Ovary (tissue), 9 donors: ENCODE results near the gene ZNF622. TPM values are rescaled to one million over a fixed set of nuclear protein-coding genes. Genes with fewer than 3 reads are reported as not detected.

Source experiments
- DNase-seq, 5 donors: peaks; one replicate each; pipeline ENCODE4 v3.0.0-alpha.2; 2019 to 2020
- H3K27ac ChIP-seq, 2 donors: fragments of 200-600 bp; one replicate each; pipeline versions ENCODE4 v1.5.1 to v1.8.0; 2019 to 2022
- H3K27me3 ChIP-seq: fragments of 200-600 bp; one replicate; pipeline ENCODE4 v1.8.0; 2022
- H3K36me3 ChIP-seq: fragments of 200-600 bp; sonication (generic); one replicate; pipeline ENCODE4 v1.5.1; 2019
- H3K4me1 ChIP-seq: one replicate; pipeline ENCODE4 v1.8.1; 2013; ENCODE audit warnings: mild to moderate bottlenecking, moderate library complexity; ENCODE audit not compliant: insufficient read depth
- H3K4me3 ChIP-seq: fragments of 200-600 bp; sonication (generic); one replicate; pipeline ENCODE4 v1.5.1; 2017
- H3K9me3 ChIP-seq, 2 donors: fragments of 200-600 bp in 1 of 2; sonication (generic) in 1 of 2; one replicate each; pipeline versions ENCODE4 v1.5.1 to v1.8.1; 2013 to 2019; ENCODE audit warnings: mild to moderate bottlenecking in 1 of 2, moderate library complexity in 1 of 2
- EP300 ChIP-seq: sonication (generic); formaldehyde crosslinking; IDR thresholded peaks from one replicate; pipeline ENCODE4 v1.6.1; 2017; ENCODE audit warnings: antibody characterized with exemption
- POLR2A ChIP-seq: fragments of 450-650 bp; IDR thresholded peaks from one replicate; pipeline ENCODE4 v1.6.1; 2017; ENCODE audit warnings: antibody characterized with exemption, mild to moderate bottlenecking, moderate library complexity
- WGBS, 3 donors: extraction: QIAGEN DNeasy Blood & Tissue Kit in 1 of 3; methylation state at CpG; one replicate each; pipeline versions ENCODE4 v1.1.5 to v1.1.7; 2013 to 2017; 5-methylcytosine and 5-hydroxymethylcytosine counted together
- intact Hi-C, 4 donors: fragments of 100-400 bp; cut with DNase I; formaldehyde crosslinking; loops; one replicate each; pipeline versions ENCODE4 v1.11.0 to v1.15.1; 2022 to 2023
- polyA plus RNA-seq, 2 donors: library from polyadenylated mRNA; stranded (reverse); fragments of 200-250 nt in 1 of 2; fragments of 350-450 nt in 1 of 2; fragmentation: Illumina TruSeq in 1 of 2; extraction: RNeasy Lipid Tissue Mini Kit (QIAGEN cat#74804) in 1 of 2; gene quantifications; one replicate each; pipeline ENCODE4 v1.2.3, GENCODE V29; 2013 to 2014
- total RNA-seq, 7 donors: library from RNA; depleted of rRNA in 2 of 7; stranded (reverse); fragments of >200 nt in 2 of 7; fragmentation: NEBNext Ultra II Directional in 3 of 7; extraction: Animal tissue kit (Norgen Biotek cat#: 25700) in 3 of 7; gene quantifications; one replicate each; pipeline versions ENCODE4 v1.1.0 to v1.2.4, GENCODE V29; 2016 to 2023
- TF ChIP-seq, protein P1 (sequence below), 3 donors: fragments of 450-650 bp in 2 of 3; fragments of 200-600 bp in 1 of 3; IDR thresholded peaks; one replicate each; pipeline versions ENCODE4 v1.5.1 to v1.8.0; 2016 to 2022; ENCODE audit warnings: antibody characterized with exemption in 3 of 3, mild to moderate bottlenecking in 1 of 3
- donor health status: DM: no; HTN: no; CAD: no; lungs with moderate emphysema.
- donor health status: DM: no; HTN: no; CAD: no.
- donor health status: Bipolar disorder and iron deficiency.
- donor health status: DM: yes; HTN: yes; CAD: no.
- donor health status: DM: no; HTN: no; CAD: no.
- donor health status: DM: yes; HTN: yes; CAD: no.

The ZNF622 gene
- total and polyA plus RNA-seq, 9 donors = 18.0 to 27.2 (median 20.5) TPM

DNA sequence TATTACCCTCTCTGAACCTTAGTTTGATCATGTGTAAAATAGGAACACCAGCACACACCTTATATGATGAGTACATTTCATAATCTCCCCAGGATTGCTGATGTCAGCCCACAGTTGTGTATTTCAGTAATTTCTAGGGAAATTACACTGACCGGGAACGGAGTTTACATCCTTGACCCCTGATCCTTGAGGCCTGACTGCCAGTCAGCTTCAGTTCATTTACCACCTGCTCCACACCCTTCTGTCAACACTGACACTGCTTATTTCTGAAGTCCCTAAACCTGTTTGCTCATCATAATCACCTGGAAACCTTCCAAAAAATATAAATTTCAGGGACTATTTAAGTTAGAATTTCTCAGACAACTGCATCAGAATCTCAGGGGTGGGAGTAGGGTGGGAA, 55.3 kb downstream of the ZNF622 start:
- TF ChIP-seq, protein P1, sequence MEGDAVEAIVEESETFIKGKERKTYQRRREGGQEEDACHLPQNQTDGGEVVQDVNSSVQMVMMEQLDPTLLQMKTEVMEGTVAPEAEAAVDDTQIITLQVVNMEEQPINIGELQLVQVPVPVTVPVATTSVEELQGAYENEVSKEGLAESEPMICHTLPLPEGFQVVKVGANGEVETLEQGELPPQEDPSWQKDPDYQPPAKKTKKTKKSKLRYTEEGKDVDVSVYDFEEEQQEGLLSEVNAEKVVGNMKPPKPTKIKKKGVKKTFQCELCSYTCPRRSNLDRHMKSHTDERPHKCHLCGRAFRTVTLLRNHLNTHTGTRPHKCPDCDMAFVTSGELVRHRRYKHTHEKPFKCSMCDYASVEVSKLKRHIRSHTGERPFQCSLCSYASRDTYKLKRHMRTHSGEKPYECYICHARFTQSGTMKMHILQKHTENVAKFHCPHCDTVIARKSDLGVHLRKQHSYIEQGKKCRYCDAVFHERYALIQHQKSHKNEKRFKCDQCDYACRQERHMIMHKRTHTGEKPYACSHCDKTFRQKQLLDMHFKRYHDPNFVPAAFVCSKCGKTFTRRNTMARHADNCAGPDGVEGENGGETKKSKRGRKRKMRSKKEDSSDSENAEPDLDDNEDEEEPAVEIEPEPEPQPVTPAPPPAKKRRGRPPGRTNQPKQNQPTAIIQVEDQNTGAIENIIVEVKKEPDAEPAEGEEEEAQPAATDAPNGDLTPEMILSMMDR (IDR thresholded peaks at IDR 0.05) = no peak
- TF ChIP-seq POLR2A (no peak), EP300 (no peak)
- intact Hi-C loops = no loop called here
- no peaks in the 10 kb centered on the region for H3K9me3 ChIP-seq
- H3K27me3 ChIP-seq = no peaks in the 10 kb centered on the region
- no peaks in the 10 kb centered on the region for H3K4me1 ChIP-seq
- 23 to 29% (median 25%) methylated on average over 2 of the region's 2 CpGs for WGBS, 3 donors
- no peaks in the 10 kb centered on the region for H3K36me3 ChIP-seq
- no peak overlapping the region for H3K4me3 ChIP-seq
- DNase-seq = no peak
- no peak overlapping the region for H3K27ac ChIP-seq

DNA sequence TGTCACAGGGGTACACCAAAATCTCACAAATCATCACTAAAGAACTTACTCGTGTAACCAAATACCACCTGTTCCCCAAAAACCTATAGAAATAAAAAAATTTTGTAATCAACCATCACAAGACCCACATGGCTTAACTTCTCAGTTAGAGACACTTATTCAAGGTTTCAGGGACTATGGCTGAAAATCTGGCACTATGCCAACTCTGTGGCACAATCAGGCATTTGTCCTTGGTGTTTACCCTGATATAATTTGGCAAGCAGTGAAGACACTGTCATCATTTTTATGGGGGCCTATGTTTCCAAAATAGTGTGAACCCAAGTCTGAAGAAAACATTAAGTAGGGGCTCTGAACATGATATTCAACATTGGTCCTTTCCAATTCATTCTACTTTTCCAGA, 59.0 kb downstream of the ZNF622 start:
- no peak for DNase-seq
- intact Hi-C loops = no loop called here
- Histone ChIP-seq H3K36me3 (no peaks in the 10 kb centered on the region), H3K4me3 (no peak overlapping the region), H3K27me3 (no peaks in the 10 kb centered on the region), H3K4me1 (no peaks in the 10 kb centered on the region), H3K9me3 (no peaks in the 10 kb centered on the region), H3K27ac (no peak overlapping the region)
- 79 to 83% (median 81%) methylated on average over 1 of the region's 1 CpG for WGBS, 3 donors
- TF ChIP-seq, protein P1 (IDR thresholded peaks at IDR 0.05) = no peak
- TF ChIP-seq POLR2A = no peak
- TF ChIP-seq EP300 = no peak

DNA sequence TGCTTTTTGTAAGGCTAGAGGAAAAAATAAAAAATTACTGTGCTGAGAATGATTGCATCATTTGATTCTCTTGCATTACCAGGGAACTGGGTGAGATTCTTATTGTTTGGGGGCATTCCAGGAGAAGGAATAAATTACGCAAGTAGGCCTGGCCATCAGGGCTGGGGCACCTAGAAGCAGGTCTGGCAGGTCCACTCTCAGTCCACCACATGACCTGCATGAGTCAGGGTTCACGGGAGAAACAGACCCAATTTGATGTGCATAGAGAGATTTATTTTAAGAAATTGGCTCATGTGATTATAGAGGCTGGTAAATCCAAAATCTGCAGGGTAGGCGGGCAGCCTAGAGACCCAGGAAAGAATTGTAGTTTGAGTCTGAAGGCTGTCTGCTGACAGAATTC, 59.6 kb downstream of the ZNF622 start:
- no peaks in the 10 kb centered on the region for H3K36me3 ChIP-seq
- H3K4me3 ChIP-seq = no peak overlapping the region
- no peaks in the 10 kb centered on the region for H3K9me3 ChIP-seq
- 68 to 86% (median 83%) methylated on average over 3 of the region's 3 CpGs for WGBS, 3 donors
- H3K27ac ChIP-seq = no peak overlapping the region
- intact Hi-C loops = no loop called here
- no peaks in the 10 kb centered on the region for H3K27me3 ChIP-seq
- H3K4me1 ChIP-seq = no peaks in the 10 kb centered on the region
- TF ChIP-seq, protein P1 (IDR thresholded peaks at IDR 0.05) = no peak
- no peak for TF ChIP-seq EP300
- TF ChIP-seq POLR2A = no peak
- no peak for DNase-seq

Other genes starting within 250 kb of the ZNF622 start
- gene RETREG1, start 151.2 kb upstream of the ZNF622 start, total RNA-seq = 10 to 100 TPM in 1 of 7 donors, 1 to 10 TPM in 6; 2.0 to 20.0 (median 4.8) TPM
- gene RETREG1, start 151.2 kb upstream of the ZNF622 start, polyA plus RNA-seq = 1 to 10 TPM; 1.0 to 2.7 TPM